Panc1 (cell line): ENCODE data around the gene NVL. TPM values are rescaled to one million over a fixed set of nuclear protein-coding genes. Genes with fewer than 3 reads are reported as not detected.

Experiments used
- ATAC-seq: fragments of 200-7000 bp; cut with Tn5 transposase; 2 replicates; pipeline ENCODE4 v1.9.1; 2020; ENCODE audit warnings: mild to moderate bottlenecking, moderate library complexity
- BruUV-seq: library from RNA; stranded (reverse); fragments of 400-500 nt; replicated peaks from 2 replicates; lab custom pipeline; 2021; lab: Mats Ljungman, UMichigan
- CTCF ChIA-PET: fragments of 300-600 bp; sonication (Branson Sonifier 250); formaldehyde crosslinking; loops from one replicate; lab custom pipeline; 2022; ENCODE audit warnings: antibody characterized with exemption; lab: Charles Lee
- POLR2A ChIA-PET: fragments of 300-600 bp; sonication (Branson Sonifier 250); formaldehyde crosslinking; loops from one replicate; lab custom pipeline; 2022; ENCODE audit warnings: antibody characterized with exemption; lab: Charles Lee
- DNase-seq: peaks from one replicate; pipeline ENCODE4 v3.0.0-alpha.2; 2010; ENCODE audit warnings: low read depth, low spot score
- H3K27ac ChIP-seq: 2 replicates; pipeline ENCODE4 v1.5.1; 2011; ENCODE audit warnings: mild to moderate bottlenecking, low read length, inconsistent platforms
- H3K27me3 ChIP-seq: fragments of 200-500 bp; sonication (Bioruptor generic); 2 replicates; pipeline ENCODE4 v1.6.0; 2014; ENCODE audit warnings: low read length, inconsistent platforms; ENCODE audit not compliant: control insufficient read depth, insufficient read depth
- H3K36me3 ChIP-seq: fragments of 200-500 bp; sonication (Bioruptor generic); 2 replicates; pipeline ENCODE4 v1.5.1; 2014; ENCODE audit warnings: inconsistent platforms, mild to moderate bottlenecking, low read length, moderate library complexity; ENCODE audit not compliant: control insufficient read depth, insufficient read depth
- H3K4me1 ChIP-seq: 2 replicates; pipeline ENCODE4 v1.5.1; 2011; ENCODE audit warnings: inconsistent platforms, mild to moderate bottlenecking, low read length, moderate library complexity; ENCODE audit not compliant: control insufficient read depth, insufficient read depth
- H3K4me3 ChIP-seq, 2 experiments: 2 replicates each; pipeline ENCODE4 v1.5.1; 2011 to 2012; ENCODE audit warnings: low read depth in 2 of 2, low read length in 2 of 2, mild to moderate bottlenecking in 2 of 2, inconsistent platforms in 1 of 2, moderate library complexity in 1 of 2
- H3K9me3 ChIP-seq: fragments of 200-500 bp; sonication (Bioruptor generic); 2 replicates; pipeline ENCODE4 v1.5.1; 2014; ENCODE audit warnings: low read depth, mild to moderate bottlenecking, inconsistent platforms, low read length, moderate library complexity; ENCODE audit not compliant: control insufficient read depth, insufficient read depth
- POLR2AphosphoS5 ChIP-seq: IDR thresholded peaks from 2 replicates; pipeline ENCODE4 v1.6.1; 2012; ENCODE audit warnings: mild to moderate bottlenecking, low read depth, low read length, moderate library complexity
- SIN3A ChIP-seq: IDR thresholded peaks from 2 replicates; pipeline ENCODE4 v1.6.1; 2012; ENCODE audit warnings: low read depth, mild to moderate bottlenecking, low read length, moderate library complexity, borderline replicate concordance; ENCODE audit not compliant: insufficient read depth
- TCF7L2 ChIP-seq: IDR thresholded peaks from 2 replicates; pipeline ENCODE4 v1.6.1; 2011; ENCODE audit warnings: mild to moderate bottlenecking, low read depth, low read length, inconsistent platforms
- in situ Hi-C: cut with HindIII; loops from 2 replicates; pipeline ENCODE4 v1.10.0; 2016; ENCODE audit warnings: low sequenced_read_pairs, low pct_unique_long_range_greater_than_20kb
- intact Hi-C: fragments of 100-400 bp; cut with micrococcal nuclease; formaldehyde crosslinking; loops from one replicate; pipeline ENCODE4 v1.10.0; 2022; ENCODE audit not compliant: unreplicated experiment
- total RNA-seq: library from RNA; stranded (reverse); gene quantifications from one replicate; pipeline ENCODE4 v1.2.1, GENCODE V29; 2021; ENCODE audit not compliant: unreplicated experiment
- TF ChIP-seq, protein P1 (sequence below), 2 experiments: IDR thresholded peaks; 2 replicates each; pipeline ENCODE4 v1.6.1; 2011 to 2012; ENCODE audit warnings: low read depth in 2 of 2, control low read depth in 1 of 2, low read length in 1 of 2, mild to moderate bottlenecking in 1 of 2, moderate library complexity in 1 of 2; ENCODE audit not compliant: insufficient read depth in 1 of 2
- TF ChIP-seq, protein P2 (sequence below): fragments of 450-650 bp; IDR thresholded peaks from 2 replicates; pipeline ENCODE4 v1.5.1; 2017; ENCODE audit warnings: mild to moderate bottlenecking

Gene NVL
- total RNA-seq, 1 experiment from 2014 or later: 25.0 TPM

DNA sequence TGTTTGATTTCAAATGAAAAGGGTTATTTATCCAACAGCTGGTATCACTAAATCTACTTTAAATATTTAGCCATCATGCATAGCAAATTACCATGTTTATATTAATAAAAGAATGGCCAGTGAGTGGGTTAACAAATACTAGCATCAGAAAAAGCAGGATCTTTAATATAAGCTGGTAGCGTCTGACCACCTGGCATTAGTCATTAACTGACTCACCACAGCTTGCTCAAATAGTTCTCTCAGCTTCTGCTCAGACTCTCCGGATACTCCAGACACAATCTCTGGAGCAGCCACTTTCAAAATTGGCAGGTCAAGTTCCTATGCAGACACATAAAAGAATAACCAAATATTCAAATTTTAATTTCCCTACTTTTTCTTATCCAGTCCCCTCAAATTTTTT lies 29.6 kb downstream of the NVL start:
- H3K9me3 ChIP-seq: no peaks in the 10 kb centered on the region
- peak; percentile 57 for DNase-seq
- H3K4me1 ChIP-seq: no peaks in the 10 kb centered on the region
- peaks cover 15% of the 10 kb centered on the region for H3K36me3 ChIP-seq
- TF ChIP-seq, protein P1, sequence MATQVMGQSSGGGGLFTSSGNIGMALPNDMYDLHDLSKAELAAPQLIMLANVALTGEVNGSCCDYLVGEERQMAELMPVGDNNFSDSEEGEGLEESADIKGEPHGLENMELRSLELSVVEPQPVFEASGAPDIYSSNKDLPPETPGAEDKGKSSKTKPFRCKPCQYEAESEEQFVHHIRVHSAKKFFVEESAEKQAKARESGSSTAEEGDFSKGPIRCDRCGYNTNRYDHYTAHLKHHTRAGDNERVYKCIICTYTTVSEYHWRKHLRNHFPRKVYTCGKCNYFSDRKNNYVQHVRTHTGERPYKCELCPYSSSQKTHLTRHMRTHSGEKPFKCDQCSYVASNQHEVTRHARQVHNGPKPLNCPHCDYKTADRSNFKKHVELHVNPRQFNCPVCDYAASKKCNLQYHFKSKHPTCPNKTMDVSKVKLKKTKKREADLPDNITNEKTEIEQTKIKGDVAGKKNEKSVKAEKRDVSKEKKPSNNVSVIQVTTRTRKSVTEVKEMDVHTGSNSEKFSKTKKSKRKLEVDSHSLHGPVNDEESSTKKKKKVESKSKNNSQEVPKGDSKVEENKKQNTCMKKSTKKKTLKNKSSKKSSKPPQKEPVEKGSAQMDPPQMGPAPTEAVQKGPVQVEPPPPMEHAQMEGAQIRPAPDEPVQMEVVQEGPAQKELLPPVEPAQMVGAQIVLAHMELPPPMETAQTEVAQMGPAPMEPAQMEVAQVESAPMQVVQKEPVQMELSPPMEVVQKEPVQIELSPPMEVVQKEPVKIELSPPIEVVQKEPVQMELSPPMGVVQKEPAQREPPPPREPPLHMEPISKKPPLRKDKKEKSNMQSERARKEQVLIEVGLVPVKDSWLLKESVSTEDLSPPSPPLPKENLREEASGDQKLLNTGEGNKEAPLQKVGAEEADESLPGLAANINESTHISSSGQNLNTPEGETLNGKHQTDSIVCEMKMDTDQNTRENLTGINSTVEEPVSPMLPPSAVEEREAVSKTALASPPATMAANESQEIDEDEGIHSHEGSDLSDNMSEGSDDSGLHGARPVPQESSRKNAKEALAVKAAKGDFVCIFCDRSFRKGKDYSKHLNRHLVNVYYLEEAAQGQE (IDR thresholded peaks at IDR 0.05; ENCODE audit: insufficient read depth in 1 of 2, low read depth in 2 of 2, low read length in 1 of 2): no peak
- no peak for TF ChIP-seq POLR2AphosphoS5
- no peak for TF ChIP-seq SIN3A
- TF ChIP-seq, protein P2, sequence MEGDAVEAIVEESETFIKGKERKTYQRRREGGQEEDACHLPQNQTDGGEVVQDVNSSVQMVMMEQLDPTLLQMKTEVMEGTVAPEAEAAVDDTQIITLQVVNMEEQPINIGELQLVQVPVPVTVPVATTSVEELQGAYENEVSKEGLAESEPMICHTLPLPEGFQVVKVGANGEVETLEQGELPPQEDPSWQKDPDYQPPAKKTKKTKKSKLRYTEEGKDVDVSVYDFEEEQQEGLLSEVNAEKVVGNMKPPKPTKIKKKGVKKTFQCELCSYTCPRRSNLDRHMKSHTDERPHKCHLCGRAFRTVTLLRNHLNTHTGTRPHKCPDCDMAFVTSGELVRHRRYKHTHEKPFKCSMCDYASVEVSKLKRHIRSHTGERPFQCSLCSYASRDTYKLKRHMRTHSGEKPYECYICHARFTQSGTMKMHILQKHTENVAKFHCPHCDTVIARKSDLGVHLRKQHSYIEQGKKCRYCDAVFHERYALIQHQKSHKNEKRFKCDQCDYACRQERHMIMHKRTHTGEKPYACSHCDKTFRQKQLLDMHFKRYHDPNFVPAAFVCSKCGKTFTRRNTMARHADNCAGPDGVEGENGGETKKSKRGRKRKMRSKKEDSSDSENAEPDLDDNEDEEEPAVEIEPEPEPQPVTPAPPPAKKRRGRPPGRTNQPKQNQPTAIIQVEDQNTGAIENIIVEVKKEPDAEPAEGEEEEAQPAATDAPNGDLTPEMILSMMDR: no peak
- TF ChIP-seq TCF7L2: no peak
- intact Hi-C loops (no loop called here), in situ Hi-C loops (no loop called here)
- no peaks in the 10 kb centered on the region for H3K27me3 ChIP-seq
- no peak overlapping the region for H3K27ac ChIP-seq
- ATAC-seq: peak; percentile 96
- POLR2A ChIA-PET: no interaction called here
- H3K4me3 ChIP-seq: no peak overlapping the region
- CTCF ChIA-PET: no interaction called here
- BruUV-seq: no TSS peak

DNA sequence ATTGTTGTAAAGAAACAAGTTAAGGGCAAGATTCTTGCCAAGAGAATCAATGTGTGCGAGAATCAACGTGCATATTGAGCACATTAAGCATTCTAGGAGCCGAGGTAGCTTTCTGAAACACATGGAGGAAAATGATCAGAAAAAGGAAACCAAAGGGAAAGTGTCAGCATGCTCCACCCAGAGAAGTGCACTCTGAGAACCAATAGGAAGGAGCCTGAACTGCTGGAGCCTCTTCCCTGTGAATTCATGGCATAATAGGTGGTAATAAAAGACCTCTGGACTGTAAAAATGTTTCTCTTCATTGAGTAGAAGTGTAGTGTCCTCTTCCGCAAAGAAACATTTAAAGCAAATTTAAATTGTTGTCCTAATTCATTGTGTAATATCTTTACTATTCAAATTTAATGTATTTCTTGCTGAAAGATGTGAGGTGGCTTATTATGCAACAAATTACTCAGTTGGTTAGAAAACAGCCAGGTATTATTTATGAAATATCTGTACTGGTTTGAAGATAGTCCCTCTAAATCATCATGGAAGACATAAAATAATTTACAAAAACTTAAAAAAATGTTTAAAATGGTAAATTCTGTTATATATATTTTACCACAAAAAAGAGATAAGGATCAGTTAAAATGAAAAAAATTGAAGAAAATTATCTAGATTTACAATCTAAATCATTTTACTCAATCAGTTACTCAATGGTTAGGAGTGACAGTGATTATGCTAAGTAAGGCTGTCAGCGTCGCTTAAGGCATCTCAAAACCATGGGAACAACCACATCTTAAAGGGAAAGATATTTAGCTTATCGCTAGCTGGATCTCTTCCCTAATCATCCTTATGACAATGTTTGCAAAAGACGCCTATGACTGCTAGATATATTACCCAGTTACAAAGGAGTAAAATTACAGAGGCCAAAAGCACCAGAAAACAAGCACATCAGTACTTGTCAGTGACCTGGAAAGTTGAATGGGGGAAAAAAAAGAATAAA lies 31.3 kb downstream of the NVL start:
- Histone ChIP-seq H3K36me3 (peaks cover 21% of the 10 kb centered on the region; the same call in 1 of the 2 replicates), H3K27me3 (no peaks in the 10 kb centered on the region), H3K4me3 (no peak overlapping the region), H3K9me3 (no peaks in the 10 kb centered on the region), H3K4me1 (no peaks in the 10 kb centered on the region), H3K27ac (no peak overlapping the region)
- POLR2A ChIA-PET: interaction anchor here (0.5 kb wide), 1 partner anchor 171 kb away, joined by 3 read pairs; no protein-coding TSS in a partner anchor
- ATAC-seq: no peak
- no TSS peak for BruUV-seq
- no peak for DNase-seq
- TF ChIP-seq, protein P2: no peak
- no peak for TF ChIP-seq SIN3A
- no peak for TF ChIP-seq POLR2AphosphoS5
- TF ChIP-seq, protein P1 (IDR thresholded peaks at IDR 0.05; ENCODE audit: insufficient read depth in 1 of 2, low read depth in 2 of 2, low read length in 1 of 2): no peak
- no peak for TF ChIP-seq TCF7L2
- in situ Hi-C loops: no loop called here
- CTCF ChIA-PET: interaction anchor here (1.0 kb wide), 1 partner anchor 12 kb away, joined by 4 read pairs; no protein-coding TSS in a partner anchor
- intact Hi-C loops: no loop called here
